ENCODE results near the gene KCTD1. TPM values are rescaled to one million over a fixed set of nuclear protein-coding genes. Genes with fewer than 3 reads are reported as not detected.

KCTD1 gene
- polyA plus RNA-seq, 1 donor from 2014 or later, result 0.55 TPM

GRCh38 chr18:26540043-26540628, 8.2 kb downstream of the KCTD1 start:
- Mint-ChIP-seq H3K27me3 (no peaks in the 10 kb centered on the region), H3K4me3 (no peak overlapping the region), H3K36me3 (peaks cover 3% of the 10 kb centered on the region), H3K9me3 (no peaks in the 10 kb centered on the region), H3K27ac (no peak overlapping the region), H3K4me1 (peaks cover 5 to 15% (median 10%) of the 10 kb centered on the region in 3 donors)

- H3K4me1 Mint-ChIP-seq, result peaks cover 3 to 13% (median 3%) of the 10 kb centered on the region in 3 donors
- H3K36me3 Mint-ChIP-seq, result peaks cover 3% of the 10 kb centered on the region
- H3K4me3 Mint-ChIP-seq, result no peak overlapping the region
- no peaks in the 10 kb centered on the region for H3K27me3 Mint-ChIP-seq
- no peaks in the 10 kb centered on the region for H3K9me3 Mint-ChIP-seq
- no peak overlapping the region for H3K27ac Mint-ChIP-seq
These were observed 9.8 kb downstream of the KCTD1 start for GRCh38 chr18:26538524-26538923.

- Mint-ChIP-seq H3K9me3 (no peaks in the 10 kb centered on the region), H3K36me3 (peaks cover 2% of the 10 kb centered on the region), H3K27ac (no peak overlapping the region), H3K4me1 (peaks cover 0 to 3% (median 0%) of the 10 kb centered on the region in 3 donors), H3K27me3 (no peaks in the 10 kb centered on the region), H3K4me3 (peak overlapping the region in 1 of 4 donors; percentile 20)
These were observed 11.7 kb downstream of the KCTD1 start for GRCh38 chr18:26536664-26537063.

- H3K4me1 Mint-ChIP-seq, result peaks cover 0 to 3% (median 0%) of the 10 kb centered on the region in 3 donors
- H3K4me3 Mint-ChIP-seq, result no peak overlapping the region
- no peaks in the 10 kb centered on the region for H3K9me3 Mint-ChIP-seq
- peaks cover 2% of the 10 kb centered on the region for H3K36me3 Mint-ChIP-seq
- no peak overlapping the region for H3K27ac Mint-ChIP-seq
- H3K27me3 Mint-ChIP-seq, result no peaks in the 10 kb centered on the region
These were observed 12.3 kb downstream of the KCTD1 start for GRCh38 chr18:26536032-26536431.

- H3K27ac Mint-ChIP-seq, result no peak overlapping the region
- H3K27me3 Mint-ChIP-seq, result no peaks in the 10 kb centered on the region
- H3K4me1 Mint-ChIP-seq, result peaks cover 0 to 3% (median 0%) of the 10 kb centered on the region in 3 donors
- H3K36me3 Mint-ChIP-seq, result peaks cover 2% of the 10 kb centered on the region
- no peak overlapping the region for H3K4me3 Mint-ChIP-seq
- H3K9me3 Mint-ChIP-seq, result no peaks in the 10 kb centered on the region
These were observed 12.7 kb downstream of the KCTD1 start for GRCh38 chr18:26535630-26536029.

- H3K27me3 Mint-ChIP-seq, result no peaks in the 10 kb centered on the region
- H3K4me3 Mint-ChIP-seq, result no peak overlapping the region
- H3K4me1 Mint-ChIP-seq, result no peaks in the 10 kb centered on the region
- no peaks in the 10 kb centered on the region for H3K9me3 Mint-ChIP-seq
- no peaks in the 10 kb centered on the region for H3K36me3 Mint-ChIP-seq
- H3K27ac Mint-ChIP-seq, result peak overlapping the region in 1 of 3 donors; percentile 18
These were observed 15.7 kb downstream of the KCTD1 start for GRCh38 chr18:26532367-26533340.

GRCh38 chr18:26531605-26532298, 16.6 kb downstream of the KCTD1 start:
- no peaks in the 10 kb centered on the region for H3K4me1 Mint-ChIP-seq
- H3K27me3 Mint-ChIP-seq, result no peaks in the 10 kb centered on the region
- no peaks in the 10 kb centered on the region for H3K9me3 Mint-ChIP-seq
- no peak overlapping the region for H3K27ac Mint-ChIP-seq
- H3K36me3 Mint-ChIP-seq, result no peaks in the 10 kb centered on the region
- no peak overlapping the region for H3K4me3 Mint-ChIP-seq

- Mint-ChIP-seq H3K27me3 (no peaks in the 10 kb centered on the region), H3K4me1 (peaks cover 0 to 2% (median 1%) of the 10 kb centered on the region in 3 donors), H3K27ac (no peak overlapping the region), H3K4me3 (no peak overlapping the region), H3K36me3 (no peaks in the 10 kb centered on the region), H3K9me3 (no peaks in the 10 kb centered on the region)
These were observed 21.5 kb downstream of the KCTD1 start for GRCh38 chr18:26526966-26527234.

- Mint-ChIP-seq H3K4me1 (peaks cover 0 to 2% (median 1%) of the 10 kb centered on the region in 3 donors), H3K27me3 (no peaks in the 10 kb centered on the region), H3K9me3 (no peaks in the 10 kb centered on the region), H3K27ac (peak overlapping the region in 2 of 3 donors; percentile 76 to 79), H3K36me3 (no peaks in the 10 kb centered on the region), H3K4me3 (no peak overlapping the region)
These were observed 22.0 kb downstream of the KCTD1 start for GRCh38 chr18:26526128-26526965.

- Mint-ChIP-seq H3K9me3 (no peaks in the 10 kb centered on the region), H3K4me3 (no peak overlapping the region), H3K36me3 (no peaks in the 10 kb centered on the region), H3K4me1 (peaks cover 0 to 2% (median 1%) of the 10 kb centered on the region in 3 donors), H3K27me3 (no peaks in the 10 kb centered on the region), H3K27ac (no peak overlapping the region)
These were observed 23.6 kb downstream of the KCTD1 start for GRCh38 chr18:26524504-26525351.

GRCh38 chr18:26524002-26524401, 24.4 kb downstream of the KCTD1 start:
- no peak overlapping the region for H3K4me3 Mint-ChIP-seq
- no peaks in the 10 kb centered on the region for H3K27me3 Mint-ChIP-seq
- peaks cover 0 to 5% (median 2%) of the 10 kb centered on the region in 3 donors for H3K4me1 Mint-ChIP-seq
- H3K27ac Mint-ChIP-seq, result no peak overlapping the region
- H3K36me3 Mint-ChIP-seq, result no peaks in the 10 kb centered on the region
- H3K9me3 Mint-ChIP-seq, result no peaks in the 10 kb centered on the region

- no peak overlapping the region for H3K27ac Mint-ChIP-seq
- H3K9me3 Mint-ChIP-seq, result peaks cover 0 to 2% (median 0%) of the 10 kb centered on the region in 3 donors
- H3K27me3 Mint-ChIP-seq, result no peaks in the 10 kb centered on the region
- H3K4me3 Mint-ChIP-seq, result no peak overlapping the region
- H3K36me3 Mint-ChIP-seq, result no peaks in the 10 kb centered on the region
- peaks cover 0 to 8% (median 2%) of the 10 kb centered on the region in 3 donors for H3K4me1 Mint-ChIP-seq
These were observed 26.7 kb downstream of the KCTD1 start for GRCh38 chr18:26521617-26522016.

- H3K36me3 Mint-ChIP-seq, result peaks cover 1% of the 10 kb centered on the region
- H3K4me1 Mint-ChIP-seq, result peaks cover 0 to 8% (median 2%) of the 10 kb centered on the region in 3 donors
- no peak overlapping the region for H3K4me3 Mint-ChIP-seq
- H3K9me3 Mint-ChIP-seq, result peaks cover 0 to 2% (median 0%) of the 10 kb centered on the region in 3 donors
- H3K27me3 Mint-ChIP-seq, result no peaks in the 10 kb centered on the region
- no peak overlapping the region for H3K27ac Mint-ChIP-seq
These were observed 27.4 kb downstream of the KCTD1 start for GRCh38 chr18:26520974-26521373.

GRCh38 chr18:26519114-26519513, 29.2 kb downstream of the KCTD1 start:
- H3K4me1 Mint-ChIP-seq, result peaks cover 0 to 9% (median 0%) of the 10 kb centered on the region in 3 donors
- no peaks in the 10 kb centered on the region for H3K27me3 Mint-ChIP-seq
- peaks cover 2% of the 10 kb centered on the region for H3K36me3 Mint-ChIP-seq
- peaks cover 0 to 2% (median 0%) of the 10 kb centered on the region in 3 donors for H3K9me3 Mint-ChIP-seq
- H3K27ac Mint-ChIP-seq, result no peak overlapping the region
- H3K4me3 Mint-ChIP-seq, result no peak overlapping the region
